Mesenchymal stem cell (in vitro differentiated cells and primary cell): ENCODE data around the gene TMEM94.
A peak's percentile ranks its signal among the peaks of the same experiment; 100 is the strongest.

Source experiments
- DNase-seq: peaks from one replicate; pipeline ENCODE4 v3.0.0-alpha.2; 2013
- H2AFZ ChIP-seq: one replicate; pipeline ENCODE4 v1.6.1; 2013; ENCODE audit warnings: low read depth, mild to moderate bottlenecking, control low read depth, inconsistent platforms, low read length, moderate library complexity
- H2AK5ac ChIP-seq: 2 replicates; pipeline ENCODE4 v1.6.1; 2013; ENCODE audit warnings: low read length, moderate library complexity, mild to moderate bottlenecking, inconsistent platforms; ENCODE audit not compliant: severe bottlenecking
- H2BK120ac ChIP-seq: one replicate; pipeline ENCODE4 v1.6.1; 2013; ENCODE audit warnings: low read depth, mild to moderate bottlenecking, inconsistent platforms, low read length, moderate library complexity
- H2BK12ac ChIP-seq, 2 experiments: one replicate each; pipeline ENCODE4 v1.6.1; 2013; ENCODE audit warnings: inconsistent platforms in 2 of 2, low read length in 2 of 2, mild to moderate bottlenecking in 2 of 2, moderate library complexity in 2 of 2, control low read depth in 1 of 2
- H2BK15ac ChIP-seq: one replicate; pipeline ENCODE4 v1.6.1; 2013; ENCODE audit warnings: mild to moderate bottlenecking, low read depth, inconsistent platforms; ENCODE audit not compliant: poor library complexity, severe bottlenecking
- H2BK5ac ChIP-seq: 2 replicates; pipeline ENCODE4 v1.6.1; 2013; ENCODE audit warnings: low read depth, mild to moderate bottlenecking, low read length, control low read depth, inconsistent platforms; ENCODE audit not compliant: poor library complexity, severe bottlenecking
- H3K14ac ChIP-seq, 2 experiments: one replicate each; pipeline ENCODE4 v1.6.1; 2013; ENCODE audit warnings: inconsistent platforms in 2 of 2, low read length in 2 of 2, control low read depth in 1 of 2, mild to moderate bottlenecking in 1 of 2, moderate library complexity in 1 of 2
- H3K18ac ChIP-seq, 2 experiments: one replicate each; pipeline ENCODE4 v1.6.1; 2013; ENCODE audit warnings: inconsistent platforms in 2 of 2, low read length in 2 of 2, control low read depth in 1 of 2, low read depth in 1 of 2, mild to moderate bottlenecking in 1 of 2
- H3K23ac ChIP-seq, 2 experiments: one replicate each; pipeline ENCODE4 v1.6.1; 2013; ENCODE audit warnings: inconsistent platforms in 2 of 2, low read length in 2 of 2, mild to moderate bottlenecking in 2 of 2, moderate library complexity in 2 of 2, control low read depth in 1 of 2
- H3K27ac ChIP-seq: 2 replicates; pipeline ENCODE4 v1.5.1; 2013; ENCODE audit warnings: mild to moderate bottlenecking, moderate library complexity, low read length, control low read depth, inconsistent platforms; ENCODE audit not compliant: poor library complexity, severe bottlenecking
- H3K27me3 ChIP-seq, 2 experiments: 2 replicates each; pipeline versions ENCODE4 v1.6.1 to v1.7.0; 2013; ENCODE audit warnings: low read length in 2 of 2, mild to moderate bottlenecking in 2 of 2, moderate library complexity in 2 of 2, control low read depth in 1 of 2, inconsistent platforms in 1 of 2; ENCODE audit not compliant: control insufficient read depth in 1 of 2, insufficient read depth in 1 of 2
- H3K36me3 ChIP-seq, 2 experiments: 2 replicates each; pipeline versions ENCODE4 v1.6.1 to v1.7.0; 2013; ENCODE audit warnings: low read length in 2 of 2, control low read depth in 1 of 2, inconsistent platforms in 1 of 2, low read depth in 1 of 2, mild to moderate bottlenecking in 1 of 2; ENCODE audit not compliant: insufficient read depth in 2 of 2, control insufficient read depth in 1 of 2
- H3K4ac ChIP-seq, 2 experiments: one replicate each; pipeline ENCODE4 v1.6.1; 2013; ENCODE audit warnings: inconsistent platforms in 2 of 2, low read length in 2 of 2, mild to moderate bottlenecking in 2 of 2, moderate library complexity in 2 of 2, control low read depth in 1 of 2, low read depth in 1 of 2
- H3K4me1 ChIP-seq: 2 replicates; pipeline ENCODE4 v1.6.1; 2013; ENCODE audit warnings: low read depth, low read length, control low read depth; ENCODE audit not compliant: control insufficient read depth, insufficient read depth
- H3K4me2 ChIP-seq: 2 replicates; pipeline ENCODE4 v1.6.1; 2013; ENCODE audit warnings: low read length, mild to moderate bottlenecking, inconsistent platforms; ENCODE audit not compliant: poor library complexity, severe bottlenecking
- H3K4me3 ChIP-seq, 2 experiments: 2 replicates each; pipeline versions ENCODE4 v1.5.1 to v1.7.0; 2013; ENCODE audit warnings: low read length in 2 of 2, mild to moderate bottlenecking in 2 of 2, control low read depth in 1 of 2, low read depth in 1 of 2; ENCODE audit not compliant: insufficient read depth in 1 of 2
- H3K79me1 ChIP-seq: replicated peaks from 2 replicates; pipeline ENCODE4 v1.6.1; 2013; ENCODE audit warnings: mild to moderate bottlenecking, control low read depth, low read length, inconsistent platforms; ENCODE audit not compliant: poor library complexity, severe bottlenecking
- H3K9ac ChIP-seq: 2 replicates; pipeline ENCODE4 v1.7.0; 2013; ENCODE audit warnings: mild to moderate bottlenecking, low read length, moderate library complexity
- H3K9me3 ChIP-seq: 2 replicates; pipeline ENCODE4 v1.7.0; 2013; ENCODE audit warnings: mild to moderate bottlenecking, low read length; ENCODE audit not compliant: control insufficient read depth
- H4K8ac ChIP-seq: one replicate; pipeline ENCODE4 v1.6.1; 2013; ENCODE audit warnings: inconsistent platforms, mild to moderate bottlenecking, low read length, moderate library complexity
- H4K91ac ChIP-seq: one replicate; pipeline ENCODE4 v1.6.1; 2013; ENCODE audit warnings: mild to moderate bottlenecking, low read length, inconsistent platforms
- WGBS: methylation state at CpG from one replicate; pipeline ENCODE4 v1.1.7; 2013; ENCODE audit warnings: mixed read lengths; 5-methylcytosine and 5-hydroxymethylcytosine counted together

TMEM94 gene

DNA sequence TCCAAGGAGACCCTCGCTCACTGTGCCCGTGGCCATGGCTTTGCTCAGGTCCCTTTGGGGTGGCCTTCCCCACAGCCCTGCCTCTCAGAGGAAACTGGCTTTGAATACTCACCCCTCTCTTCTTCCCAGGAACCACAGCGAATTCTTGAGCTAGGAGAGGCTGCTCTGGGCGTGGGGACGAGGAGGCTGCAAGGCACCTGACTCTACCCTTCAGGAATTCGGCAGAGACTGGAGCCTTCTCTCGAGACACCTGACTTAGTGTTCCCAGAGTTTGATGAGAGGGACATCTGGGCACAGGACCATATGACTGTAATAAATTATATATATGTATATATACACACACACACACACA is 75.3 kb downstream of the TMEM94 start:
- H3K14ac ChIP-seq, result no peak overlapping the region

DNA sequence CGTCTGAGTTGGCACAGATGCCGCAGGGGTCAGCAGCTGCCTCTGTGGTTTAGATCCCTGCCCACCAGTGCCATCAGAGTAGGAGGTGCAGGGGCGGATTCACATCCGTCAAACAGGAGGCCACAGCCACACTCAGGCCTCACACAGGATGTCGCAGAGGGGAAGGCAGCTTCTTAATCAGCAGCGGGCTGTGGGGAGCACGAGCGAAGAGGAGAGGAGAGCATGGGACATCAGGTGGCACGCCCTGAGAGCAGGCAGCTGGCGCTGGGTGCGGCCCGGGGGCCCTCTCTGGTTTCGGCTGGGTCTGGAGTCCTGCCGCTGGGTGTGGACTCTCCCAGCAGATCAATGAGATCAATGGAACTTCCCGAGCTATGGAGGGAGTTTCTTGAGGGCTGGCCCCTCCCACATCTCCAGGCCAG is 78.7 kb downstream of the TMEM94 start:
- peak overlapping the region in 1 of 2 experiments; percentile 9 for H3K4me3 ChIP-seq
- no peak overlapping the region for H4K8ac ChIP-seq
- no peak overlapping the region for H2AK5ac ChIP-seq
- no peak overlapping the region for H2BK5ac ChIP-seq
- H3K36me3 ChIP-seq, result peaks cover 0 to 7% of the 10 kb centered on the region in 2 experiments
- peaks cover 10% of the 10 kb centered on the region for H3K4me1 ChIP-seq
- no peak overlapping the region for H2AFZ ChIP-seq
- H3K18ac ChIP-seq, result no peak overlapping the region
- no peak overlapping the region for H3K4me2 ChIP-seq
- H3K27ac ChIP-seq, result no peak overlapping the region
- peaks cover 6 to 50% of the 10 kb centered on the region in 2 experiments for H3K27me3 ChIP-seq
- no peaks in the 10 kb centered on the region for H3K79me1 ChIP-seq
- H3K4ac ChIP-seq, result no peak overlapping the region
- H3K9ac ChIP-seq, result no peak overlapping the region
- no peak overlapping the region for H3K23ac ChIP-seq
- H2BK120ac ChIP-seq, result no peak overlapping the region
- H2BK15ac ChIP-seq, result no peak overlapping the region
- no peak overlapping the region for H3K14ac ChIP-seq
- H3K9me3 ChIP-seq, result no peaks in the 10 kb centered on the region
- no peak overlapping the region for H2BK12ac ChIP-seq
- WGBS, result 92% methylated on average over 15 of the region's 15 CpGs
- H4K91ac ChIP-seq, result peak overlapping the region; percentile 43
- no peak for DNase-seq

More for the DNA sequence above, 75.3 kb downstream of the TMEM94 start:
- no peak overlapping the region for H3K9ac ChIP-seq
- peak overlapping the region; percentile 24 for H4K8ac ChIP-seq
- H2AFZ ChIP-seq, result no peak overlapping the region
- no peak for DNase-seq
- no peaks in the 10 kb centered on the region for H3K79me1 ChIP-seq
- H3K36me3 ChIP-seq, result peaks cover 0 to 6% of the 10 kb centered on the region in 2 experiments
- H2AK5ac ChIP-seq, result no peak overlapping the region
- H3K4me3 ChIP-seq, result no peak overlapping the region
- no peak overlapping the region for H3K4me2 ChIP-seq
- peak overlapping the region in 1 of 2 experiments; percentile 17 for H3K18ac ChIP-seq
- no peak overlapping the region for H3K4ac ChIP-seq
- no peaks in the 10 kb centered on the region for H3K9me3 ChIP-seq
- no peak overlapping the region for H3K27ac ChIP-seq
- no peak overlapping the region for H2BK5ac ChIP-seq
- no peak overlapping the region for H2BK12ac ChIP-seq
- 71% methylated on average over 5 of the region's 7 CpGs for WGBS
- no peak overlapping the region for H2BK15ac ChIP-seq
- no peak overlapping the region for H4K91ac ChIP-seq
- peaks cover 12 to 47% of the 10 kb centered on the region in 2 experiments for H3K27me3 ChIP-seq
- peaks cover 4% of the 10 kb centered on the region for H3K4me1 ChIP-seq
- H3K23ac ChIP-seq, result no peak overlapping the region
- H2BK120ac ChIP-seq, result no peak overlapping the region

DNA sequence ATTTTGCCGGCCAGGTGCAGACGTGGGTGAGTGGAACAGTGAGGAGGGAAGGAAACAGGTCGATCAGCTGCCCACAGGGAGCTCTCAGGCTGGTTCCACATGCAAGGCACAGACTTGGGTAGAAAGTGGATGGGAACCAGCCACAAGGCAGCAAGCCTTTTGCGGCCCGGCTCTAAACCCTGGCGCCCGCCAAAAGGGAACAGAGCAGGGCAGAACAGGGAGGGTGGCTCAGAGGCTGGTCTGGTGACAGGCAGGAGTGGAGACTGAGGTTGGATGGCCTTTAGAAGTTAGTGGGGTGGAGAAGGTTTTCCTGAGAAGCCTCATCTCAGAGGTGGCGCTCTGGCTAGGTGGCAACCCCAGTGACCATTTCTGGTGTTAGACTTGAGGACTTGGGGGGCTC is 79.4 kb downstream of the TMEM94 start:
- Histone ChIP-seq H3K27me3 (peaks cover 4 to 57% of the 10 kb centered on the region in 2 experiments), H3K36me3 (peaks cover 0 to 7% of the 10 kb centered on the region in 2 experiments)

DNA sequence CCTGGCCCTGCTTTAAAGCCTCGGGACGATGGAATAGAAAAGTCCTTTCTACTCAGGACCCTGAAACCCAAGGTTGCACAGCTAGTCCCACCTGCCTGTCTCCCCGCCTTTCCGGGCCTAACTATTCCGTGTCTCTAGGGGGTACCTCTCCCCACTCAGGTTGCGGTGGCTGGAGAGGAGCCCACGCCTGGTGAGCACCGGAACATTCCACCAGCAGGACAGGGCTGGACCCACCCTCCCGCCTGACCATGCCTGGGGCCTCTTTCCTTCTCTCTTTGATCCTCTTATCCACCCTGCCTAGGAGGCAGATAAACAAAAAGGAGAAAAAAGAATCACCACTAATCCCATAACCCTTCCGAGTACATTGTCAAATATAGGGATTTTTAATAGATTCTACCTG is 79.9 kb downstream of the TMEM94 start:
- 81% methylated on average over 8 of the region's 10 CpGs for WGBS
- DNase-seq, result no peak
- no peak overlapping the region for H3K9ac ChIP-seq

More for the DNA sequence above, 79.4 kb downstream of the TMEM94 start:
- Histone ChIP-seq H2BK12ac (no peak overlapping the region), H2AK5ac (no peak overlapping the region), H3K79me1 (no peaks in the 10 kb centered on the region), H3K23ac (no peak overlapping the region), H3K4me1 (peaks cover 15% of the 10 kb centered on the region), H3K4me2 (no peak overlapping the region), H3K18ac (no peak overlapping the region), H2BK120ac (no peak overlapping the region), H3K4me3 (no peak overlapping the region), H3K9ac (no peak overlapping the region), H2BK5ac (no peak overlapping the region), H2BK15ac (no peak overlapping the region), H3K9me3 (no peaks in the 10 kb centered on the region), H2AFZ (no peak overlapping the region), H4K91ac (no peak overlapping the region), H3K27ac (no peak overlapping the region), H4K8ac (no peak overlapping the region), H3K14ac (no peak overlapping the region), H3K4ac (no peak overlapping the region)
- DNase-seq, result no peak
- WGBS, result 96% methylated on average over 8 of the region's 8 CpGs

More for the DNA sequence above, 79.9 kb downstream of the TMEM94 start:
- no peak overlapping the region for H2BK5ac ChIP-seq
- H2BK120ac ChIP-seq, result no peak overlapping the region
- no peak overlapping the region for H3K23ac ChIP-seq
- H3K79me1 ChIP-seq, result no peaks in the 10 kb centered on the region
- no peak overlapping the region for H3K14ac ChIP-seq
- no peak overlapping the region for H4K91ac ChIP-seq
- H3K4ac ChIP-seq, result no peak overlapping the region
- no peak overlapping the region for H2BK15ac ChIP-seq
- peaks cover 0 to 60% of the 10 kb centered on the region in 2 experiments for H3K27me3 ChIP-seq
- H4K8ac ChIP-seq, result no peak overlapping the region
- no peak overlapping the region for H2BK12ac ChIP-seq
- no peak overlapping the region for H3K27ac ChIP-seq
- H3K4me2 ChIP-seq, result no peak overlapping the region
- H3K18ac ChIP-seq, result no peak overlapping the region
- H2AFZ ChIP-seq, result no peak overlapping the region
- H3K9me3 ChIP-seq, result no peaks in the 10 kb centered on the region
- H3K36me3 ChIP-seq, result peaks cover 0 to 6% of the 10 kb centered on the region in 2 experiments
- H3K4me3 ChIP-seq, result no peak overlapping the region
- H2AK5ac ChIP-seq, result no peak overlapping the region
- H3K4me1 ChIP-seq, result peaks cover 17% of the 10 kb centered on the region
